Kidney (tissue), 14 donors: ENCODE data around the gene EFNA3. TPM values are rescaled to one million over a fixed set of nuclear protein-coding genes. Genes with fewer than 3 reads are reported as not detected.

Experiments
- DNase-seq, 5 donors: peaks; one replicate each; pipeline ENCODE4 v3.0.0-alpha.2; 2013 to 2020
- FAIRE-seq: peaks from 2 replicates; lab custom pipeline; 2012; peaks lifted over from hg19 to GRCh38; lab: Jason Lieb, UNC
- H3K27ac ChIP-seq, 2 donors: one replicate each; pipeline ENCODE4 v1.7.0; 2013; ENCODE audit warnings: low read depth in 2 of 2, low read length in 2 of 2, inconsistent platforms in 1 of 2
- H3K27me3 ChIP-seq: one replicate; pipeline ENCODE4 v1.7.1; 2013; ENCODE audit warnings: low read length, inconsistent platforms; ENCODE audit not compliant: control insufficient read depth, insufficient read depth
- H3K36me3 ChIP-seq, 3 donors: one replicate each; pipeline versions ENCODE4 v1.7.0 to v1.7.1; 2013; ENCODE audit warnings: low read length in 3 of 3, control low read depth in 1 of 3, inconsistent platforms in 1 of 3; ENCODE audit not compliant: insufficient read depth in 3 of 3, control insufficient read depth in 2 of 3
- H3K4me1 ChIP-seq, 3 donors: one replicate each; pipeline versions ENCODE4 v1.7.0 to v1.7.1; 2013; ENCODE audit warnings: low read length in 3 of 3, inconsistent platforms in 1 of 3, low read depth in 1 of 3; ENCODE audit not compliant: control insufficient read depth in 2 of 3, insufficient read depth in 2 of 3
- H3K4me3 ChIP-seq, 3 donors: one replicate each; pipeline versions ENCODE4 v1.7.0 to v1.8.1; 2013; ENCODE audit warnings: low read length in 3 of 3, control low read depth in 1 of 3, inconsistent platforms in 1 of 3
- H3K9ac ChIP-seq, 3 donors: one replicate each; pipeline versions ENCODE4 v1.7.0 to v1.7.1; 2013; ENCODE audit warnings: low read length in 3 of 3, control low read depth in 1 of 3, inconsistent platforms in 1 of 3
- H3K9me3 ChIP-seq, 3 donors: one replicate each; pipeline versions ENCODE4 v1.7.0 to v1.7.1; 2013; ENCODE audit warnings: low read length in 3 of 3, control low read depth in 1 of 3, inconsistent platforms in 1 of 3; ENCODE audit not compliant: control insufficient read depth in 2 of 3, insufficient read depth in 1 of 3
- intact Hi-C: fragments of 100-400 bp; cut with DNase I; formaldehyde crosslinking; loops from one replicate; pipeline ENCODE4 v1.11.1; 2022
- polyA plus RNA-seq: library from polyadenylated mRNA; stranded (reverse); fragments of 350-450 nt; fragmentation: Illumina TruSeq; extraction: RNeasy Lipid Tissue Mini Kit (QIAGEN cat#74804); gene quantifications from one replicate; pipeline ENCODE4 v1.2.3, GENCODE V29; 2014; ENCODE audit warnings: low read depth, low replicate concordance; ENCODE audit not compliant: insufficient read depth
- total RNA-seq: library from RNA; stranded (reverse); fragmentation: NEBNext Ultra II Directional; extraction: Animal tissue kit (Norgen Biotek cat#: 25700); gene quantifications from one replicate; pipeline ENCODE4 v1.2.1, GENCODE V29; 2021
- TF ChIP-seq, protein P1 (sequence below): IDR thresholded peaks from 3 replicates; pipeline ENCODE4 v1.5.1; 2012; ENCODE audit warnings: mild to moderate bottlenecking, moderate library complexity, borderline replicate concordance; ENCODE audit not compliant: insufficient read depth; ENCODE audit errors: extremely low read depth
- donor health status: control.
- donor health status: control.
- donor health status: control.
- donor health status: control.
- donor health status: control.
- donor health status: DM: yes; HTN: yes; CAD: no.
- donor health status: Normal renal cell carcinoma (clear cell type).

EFNA3 gene
- total and polyA plus RNA-seq, 2 donors from 2014 or later: 1.2 to 1.7 TPM

DNA sequence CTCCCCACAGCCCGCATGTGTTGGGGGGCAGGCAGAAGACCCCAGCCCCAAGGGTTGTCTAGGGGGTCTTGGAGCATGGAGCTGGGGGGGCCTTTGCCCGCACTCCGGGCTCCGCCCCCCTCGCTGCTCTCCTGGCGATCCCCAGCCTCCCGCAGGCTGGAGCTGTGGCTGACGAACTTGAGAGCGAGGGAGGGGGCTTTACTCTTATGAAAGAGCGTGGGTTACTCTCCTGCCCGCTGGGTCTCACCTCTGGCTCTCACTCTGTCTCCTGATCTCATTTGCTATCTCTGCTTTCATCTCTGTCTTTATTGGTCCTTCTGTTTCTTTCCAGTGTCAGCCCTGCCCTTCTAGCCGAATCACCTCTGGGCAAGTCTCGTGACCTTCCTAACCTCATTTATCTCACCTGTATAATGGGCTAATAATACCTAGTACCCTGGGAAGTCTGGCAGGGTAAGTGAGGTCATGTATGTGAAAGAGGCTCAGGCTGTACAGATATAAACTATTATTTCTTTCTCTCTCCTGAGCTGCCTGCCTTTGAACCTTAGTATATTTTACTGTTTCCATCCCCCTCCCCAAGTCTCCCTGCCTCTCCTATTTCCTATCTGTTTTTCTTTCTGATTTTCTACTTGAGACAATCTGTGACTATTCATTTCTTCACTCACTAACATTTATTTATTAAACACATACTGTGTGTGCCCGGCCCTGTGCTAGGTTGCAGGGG, 14.4 kb upstream of the EFNA3 start:
- peak overlapping the region; percentile 62 to 72 (median 66) for H3K4me3 ChIP-seq
- H3K9me3 ChIP-seq: no peaks in the 10 kb centered on the region
- H3K27ac ChIP-seq: peak overlapping the region in 1 of 2 donors; percentile 72
- peak overlapping the region in 2 of 3 donors; percentile 39 to 68 for H3K9ac ChIP-seq
- H3K4me1 ChIP-seq: peaks cover 0 to 17% (median 4%) of the 10 kb centered on the region in 3 donors
- no peaks in the 10 kb centered on the region for H3K27me3 ChIP-seq
- intact Hi-C loops: no loop called here
- TF ChIP-seq, protein P1, sequence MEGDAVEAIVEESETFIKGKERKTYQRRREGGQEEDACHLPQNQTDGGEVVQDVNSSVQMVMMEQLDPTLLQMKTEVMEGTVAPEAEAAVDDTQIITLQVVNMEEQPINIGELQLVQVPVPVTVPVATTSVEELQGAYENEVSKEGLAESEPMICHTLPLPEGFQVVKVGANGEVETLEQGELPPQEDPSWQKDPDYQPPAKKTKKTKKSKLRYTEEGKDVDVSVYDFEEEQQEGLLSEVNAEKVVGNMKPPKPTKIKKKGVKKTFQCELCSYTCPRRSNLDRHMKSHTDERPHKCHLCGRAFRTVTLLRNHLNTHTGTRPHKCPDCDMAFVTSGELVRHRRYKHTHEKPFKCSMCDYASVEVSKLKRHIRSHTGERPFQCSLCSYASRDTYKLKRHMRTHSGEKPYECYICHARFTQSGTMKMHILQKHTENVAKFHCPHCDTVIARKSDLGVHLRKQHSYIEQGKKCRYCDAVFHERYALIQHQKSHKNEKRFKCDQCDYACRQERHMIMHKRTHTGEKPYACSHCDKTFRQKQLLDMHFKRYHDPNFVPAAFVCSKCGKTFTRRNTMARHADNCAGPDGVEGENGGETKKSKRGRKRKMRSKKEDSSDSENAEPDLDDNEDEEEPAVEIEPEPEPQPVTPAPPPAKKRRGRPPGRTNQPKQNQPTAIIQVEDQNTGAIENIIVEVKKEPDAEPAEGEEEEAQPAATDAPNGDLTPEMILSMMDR: no peak
- DNase-seq: peak in 4 of 5 donors; percentile 73 to 86 (median 85)
- no peaks in the 10 kb centered on the region for H3K36me3 ChIP-seq
- no peak for FAIRE-seq

DNA sequence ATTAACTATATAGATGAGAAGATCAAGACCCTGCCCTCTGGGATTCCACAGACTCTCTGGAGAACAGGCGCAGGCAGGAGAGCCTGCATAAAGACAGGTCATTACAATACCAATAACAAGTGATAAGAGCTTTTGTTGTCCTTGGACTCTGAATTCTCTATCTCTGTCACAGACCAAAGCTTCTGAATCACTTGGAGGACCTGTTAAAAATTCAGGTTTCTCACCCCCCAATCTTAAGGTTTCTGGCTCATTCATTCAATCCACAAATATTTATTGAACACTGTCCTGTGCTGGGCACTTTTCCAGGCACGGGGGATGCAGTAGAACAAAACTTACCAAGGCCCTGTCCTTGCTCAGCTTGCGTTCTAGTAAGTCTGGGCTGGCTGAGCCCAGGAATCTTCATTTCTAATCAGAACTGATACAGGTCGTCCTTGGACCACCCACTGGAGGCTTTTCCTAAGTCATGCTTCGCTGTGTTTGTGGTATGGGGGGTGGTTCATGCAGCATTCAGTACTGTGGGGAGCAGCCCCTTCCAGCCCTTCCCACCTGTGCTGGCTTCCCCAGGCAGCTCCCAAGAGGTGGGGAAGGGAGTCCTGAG, 13.7 kb upstream of the EFNA3 start:
- TF ChIP-seq, protein P1: no peak
- H3K36me3 ChIP-seq: no peaks in the 10 kb centered on the region
- peaks cover 0 to 17% (median 4%) of the 10 kb centered on the region in 3 donors for H3K4me1 ChIP-seq
- H3K9ac ChIP-seq: no peak overlapping the region
- H3K4me3 ChIP-seq: no peak overlapping the region
- H3K27ac ChIP-seq: no peak overlapping the region
- peak in 2 of 5 donors; percentile 32 to 42 for DNase-seq
- intact Hi-C loops: no loop called here
- H3K9me3 ChIP-seq: no peaks in the 10 kb centered on the region
- H3K27me3 ChIP-seq: no peaks in the 10 kb centered on the region
- FAIRE-seq: no peak

DNA sequence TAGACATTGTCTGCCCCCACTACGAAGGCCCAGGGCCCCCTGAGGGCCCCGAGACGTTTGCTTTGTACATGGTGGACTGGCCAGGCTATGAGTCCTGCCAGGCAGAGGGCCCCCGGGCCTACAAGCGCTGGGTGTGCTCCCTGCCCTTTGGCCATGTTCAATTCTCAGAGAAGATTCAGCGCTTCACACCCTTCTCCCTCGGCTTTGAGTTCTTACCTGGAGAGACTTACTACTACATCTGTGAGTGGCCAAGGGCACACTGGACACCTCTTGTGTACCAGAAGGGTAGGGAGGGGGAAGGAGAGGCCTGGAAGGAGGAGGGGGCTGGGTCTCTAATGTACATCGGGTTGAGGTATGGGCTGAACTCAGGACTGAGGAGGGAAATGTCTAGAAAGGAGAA, 11.9 kb upstream of the EFNA3 start:
- Histone ChIP-seq H3K27ac (no peak overlapping the region), H3K36me3 (no peaks in the 10 kb centered on the region), H3K27me3 (peaks cover under 1% of the 10 kb centered on the region), H3K9ac (no peak overlapping the region), H3K4me3 (no peak overlapping the region), H3K4me1 (peaks cover 0 to 20% (median 4%) of the 10 kb centered on the region in 3 donors), H3K9me3 (no peaks in the 10 kb centered on the region)
- FAIRE-seq (no peak), DNase-seq (no peak)
- intact Hi-C loops: no loop called here
- TF ChIP-seq, protein P1: no peak
